ENCODE results near the gene NUMA1. TPM values are rescaled to one million over a fixed set of nuclear protein-coding genes. Genes with fewer than 3 reads are reported as not detected.

The NUMA1 gene
- total and polyA plus RNA-seq, 2 of the 8 experiments (the other 6 are each of a cell fraction or from before 2014, with no cell fraction given) = 101 to 107 TPM

DNA sequence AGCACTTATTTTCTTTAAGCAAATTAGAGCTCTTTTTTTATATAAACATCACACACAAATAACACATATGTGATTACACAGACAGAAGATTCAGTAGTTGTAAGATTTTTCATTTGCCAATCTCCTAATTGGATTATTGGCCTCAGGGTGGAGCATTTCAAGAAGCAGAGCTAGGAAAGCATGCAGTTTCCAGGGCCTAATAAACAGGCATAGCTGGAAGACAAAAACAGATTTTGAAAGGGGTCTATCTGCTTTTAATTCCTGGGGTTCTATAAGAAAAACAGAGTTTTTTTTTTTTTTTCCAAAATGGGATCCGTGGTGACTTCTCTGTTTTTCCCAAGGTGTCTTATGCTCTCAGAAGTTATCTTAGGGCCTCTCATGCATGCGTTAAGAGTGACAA lies 47.6 kb upstream of the NUMA1 start:
- POLR2A ChIA-PET (ENCODE audit: partially characterized antibody) = no interaction called here
- TF ChIP-seq CTBP2 (IDR thresholded peaks at IDR 0.05; ENCODE audit: borderline replicate concordance, insufficient read depth, insufficient read length, low read length) (no peak), SIX5 (IDR thresholded peaks at IDR 0.05; ENCODE audit: low read depth, low read length) (no peak), SP4 (IDR thresholded peaks at IDR 0.05; ENCODE audit: low read length) (no peak), TEAD4 (IDR thresholded peaks at IDR 0.05; ENCODE audit: low read depth, low read length) (no peak), RFX5 (IDR thresholded peaks at IDR 0.05; ENCODE audit: borderline replicate concordance, low read depth, low read length) (no peak), POLR2AphosphoS5 (IDR thresholded peaks at IDR 0.05; ENCODE audit: low read depth, low read length) (no peak), BRCA1 (IDR thresholded peaks at IDR 0.05; ENCODE audit: low read depth, low read length) (no peak), CBX5 (IDR thresholded peaks at IDR 0.05; ENCODE audit: low read depth, low read length) (no peak), SP1 (IDR thresholded peaks at IDR 0.05; ENCODE audit: low read depth, low read length) (no peak), SAP30 (IDR thresholded peaks at IDR 0.05; ENCODE audit: insufficient read depth, insufficient replicate concordance, low read length) (no peak), EP300 (IDR thresholded peaks at IDR 0.05; ENCODE audit: borderline replicate concordance in 1 of 2, low read depth in 2 of 2, low read length in 2 of 2) (no peak), HDAC2 (IDR thresholded peaks at IDR 0.05; ENCODE audit: borderline replicate concordance in 1 of 2, low read depth in 2 of 2, low read length in 2 of 2) (no peak), ATF3 (IDR thresholded peaks at IDR 0.05; ENCODE audit: insufficient read depth, low read depth, low read length) (no peak), EGR1 (IDR thresholded peaks at IDR 0.05; ENCODE audit: borderline replicate concordance, low read depth, low read length) (no peak)

More for the DNA sequence above, 47.6 kb upstream of the NUMA1 start:
- no peak overlapping the region for H2BK12ac ChIP-seq (ENCODE audit: low read depth, low read length)
- no peak overlapping the region for H4K5ac ChIP-seq (ENCODE audit: insufficient read length, low read depth, low read length)
- no peak for DNase-seq (ENCODE audit: low read depth in 1 of 2, low spot score in 2 of 2)
- H3K4me3 ChIP-seq (ENCODE audit: extremely low read depth in 1 of 4, insufficient read depth in 2 of 4, low read depth in 3 of 4, low read length in 4 of 4) = no peak overlapping the region
- no peak overlapping the region for H2BK15ac ChIP-seq (ENCODE audit: low read length)
- no peak overlapping the region for H3K18ac ChIP-seq (ENCODE audit: extremely low read depth, low read length)
- no peak overlapping the region for H3K23ac ChIP-seq (ENCODE audit: insufficient read length)
- H3K79me2 ChIP-seq (ENCODE audit: control insufficient read depth in 1 of 2, insufficient read depth in 2 of 2, low read length in 2 of 2) = no peaks in the 10 kb centered on the region
- H3K36me3 ChIP-seq (ENCODE audit: control insufficient read depth in 2 of 4, insufficient read depth in 4 of 4, low read length in 3 of 4) = no peaks in the 10 kb centered on the region
- H3K4me1 ChIP-seq (replicated peaks in 1 of 4; ENCODE audit: control insufficient read depth in 3 of 4, insufficient read depth in 4 of 4, low read length in 3 of 4) = no peaks in the 10 kb centered on the region
- CTCF ChIA-PET (ENCODE audit: partially characterized antibody) = interaction anchor here (0.6 to 3.7 kb wide), 4 partner anchors 10 to 321 kb away, joined by 3 to 12 read pairs (median 5); no protein-coding TSS in a partner anchor
- WGBS, 2 experiments (ENCODE audit: extremely low coverage in 1 of 2, insufficient coverage in 1 of 2, insufficient read length in 1 of 2, insufficient replicate concordance in 2 of 2, low coverage in 1 of 2, low lambda C conversion rate in 2 of 2, missing lambda C conversion rate in 1 of 2) = 75% methylated on average over 2 of the region's 2 CpGs; no CpG with 5 or more reads in 1 of the 2 experiments
- H2AK5ac ChIP-seq (ENCODE audit: low read depth, low read length) = no peak overlapping the region
- H3K23me2 ChIP-seq (ENCODE audit: low read depth, low read length) = no peaks in the 10 kb centered on the region; the same call in 1 of the 2 replicates
- H3K56ac ChIP-seq (replicated peaks; ENCODE audit: insufficient read length, low read depth, low read length) = no peak overlapping the region
- FAIRE-seq = no peak
- no peak overlapping the region for H3K14ac ChIP-seq (ENCODE audit: insufficient read length)
- H3K4ac ChIP-seq (replicated peaks; ENCODE audit: insufficient read length, low read depth, low read length) = no peak overlapping the region
- H2BK20ac ChIP-seq (ENCODE audit: low read length) = no peak overlapping the region
- H2AFZ ChIP-seq (ENCODE audit: low read length) = no peak overlapping the region
- H2BK120ac ChIP-seq (replicated peaks; ENCODE audit: low read depth, low read length) = no peak overlapping the region
- no peaks in the 10 kb centered on the region; a peak in 2 of 7 replicates for H3K27me3 ChIP-seq (replicated peaks in 1 of 4; ENCODE audit: control insufficient read depth in 3 of 4, extremely low read depth in 1 of 4, insufficient read depth in 3 of 4, low read length in 3 of 4)
- H3K9ac ChIP-seq (replicated peaks in 1 of 4; ENCODE audit: extremely low read depth in 1 of 4, low read depth in 3 of 4, low read length in 3 of 4) = no peak overlapping the region
- no peaks in the 10 kb centered on the region for H3K79me1 ChIP-seq (ENCODE audit: low read depth, low read length)
- no peak overlapping the region for H3K27ac ChIP-seq (ENCODE audit: low read depth, low read length)
- H4K8ac ChIP-seq (ENCODE audit: extremely low read depth, insufficient read depth, low read length) = no peak overlapping the region
- H4K20me1 ChIP-seq (replicated peaks in 1 of 2; ENCODE audit: control insufficient read depth in 1 of 2, insufficient read depth in 2 of 2, low read length in 2 of 2) = no peaks in the 10 kb centered on the region
- no peak overlapping the region for H4K91ac ChIP-seq (replicated peaks; ENCODE audit: insufficient read length, low read length)
- H3K9me3 ChIP-seq (ENCODE audit: insufficient read depth in 2 of 2, low read depth in 1 of 2, low read length in 1 of 2) = peaks cover 16 to 19% of the 10 kb centered on the region in 2 experiments
- no peak overlapping the region for H3K4me2 ChIP-seq (ENCODE audit: insufficient read depth in 1 of 2, low read depth in 2 of 2, low read length in 2 of 2)
- no peak overlapping the region for H2BK5ac ChIP-seq (ENCODE audit: low read depth, low read length)
